ENCODE results near the gene EPHB2. TPM values are rescaled to one million over a fixed set of nuclear protein-coding genes. Genes with fewer than 3 reads are reported as not detected.
A peak's percentile ranks its signal among the peaks of the same experiment; 100 is the strongest.

Gene EPHB2
- total RNA-seq, 2 experiments from 2014 or later, result 0.07 to 0.17 TPM

DNA sequence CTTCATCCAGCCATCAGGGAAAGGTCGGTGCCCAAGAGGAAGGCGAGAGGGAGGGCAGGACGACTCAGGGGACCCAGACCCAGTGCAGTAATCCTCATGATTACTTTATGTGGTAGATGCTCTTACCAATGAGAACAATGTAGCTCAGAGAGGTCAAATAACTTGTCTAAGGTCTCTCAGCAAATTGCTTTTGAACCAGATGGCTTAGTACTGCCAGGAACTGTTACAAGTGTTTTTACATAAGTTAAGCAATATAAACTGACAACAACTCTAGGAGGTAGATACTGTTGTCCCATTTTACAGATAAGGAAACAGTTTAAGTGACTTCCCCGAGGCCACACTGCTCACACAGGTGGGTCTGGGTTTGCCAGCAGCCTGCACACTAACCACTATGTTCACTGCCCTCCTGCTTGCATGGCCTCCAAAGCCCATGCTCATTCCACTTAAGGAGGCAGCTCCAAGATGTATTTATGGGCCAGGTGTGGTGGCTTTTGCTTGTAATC, 150.3 kb downstream of the EPHB2 start:
- Mint-ChIP-seq H3K4me3 (no peak overlapping the region), H3K9me3 (no peaks in the 10 kb centered on the region), H3K36me3 (no peaks in the 10 kb centered on the region), H3K27me3 (peaks cover 3% of the 10 kb centered on the region), H3K4me1 (ENCODE audit: low read depth) (no peaks in the 10 kb centered on the region), H3K27ac (no peak overlapping the region)
- no peak for DNase-seq
- CTCF ChIA-PET, result interaction anchor here (0.6 to 1.9 kb wide), 4 partner anchors 7 to 156 kb away, joined by 3 to 15 read pairs (median 4); no protein-coding TSS in a partner anchor
- intact Hi-C loops (cut with micrococcal nuclease), result no loop called here
- POLR2A ChIA-PET, result interaction anchor here (0.6 kb wide), 1 partner anchor 668 kb away, joined by 3 read pairs; no protein-coding TSS in a partner anchor

DNA sequence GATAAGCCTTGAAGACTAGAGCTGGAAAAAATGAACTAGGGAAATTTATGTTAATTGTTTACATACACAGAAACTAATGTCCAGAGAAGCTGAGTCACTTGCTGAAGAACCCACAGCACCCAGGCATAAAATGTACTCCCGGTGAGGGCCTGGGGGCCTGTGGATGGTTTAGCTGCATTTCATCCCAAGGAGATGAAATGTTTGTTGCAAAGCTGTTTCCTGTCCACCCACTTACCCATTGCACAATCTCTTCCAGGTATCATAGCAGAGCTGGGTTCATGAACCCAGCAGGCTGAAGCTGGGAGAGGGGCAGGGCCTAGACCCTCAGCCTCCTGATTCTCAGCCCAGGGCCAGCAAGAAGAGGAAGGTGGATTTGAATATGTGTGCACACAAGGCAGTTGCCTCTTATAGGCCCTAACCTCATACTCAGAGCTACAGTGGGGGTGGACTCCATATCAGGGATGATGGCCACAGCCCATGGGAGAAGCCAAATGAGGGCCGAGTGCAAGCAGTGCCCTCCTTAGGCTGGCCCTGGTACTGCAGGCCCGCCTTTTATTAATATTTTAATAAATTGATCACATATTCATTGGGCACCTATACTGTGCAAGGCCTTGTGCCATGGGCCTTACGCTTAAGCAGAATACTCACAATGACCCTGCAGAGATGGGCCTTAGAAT, 151.3 kb downstream of the EPHB2 start:
- DNase-seq, result peak; percentile 18
- Mint-ChIP-seq H3K9me3 (no peaks in the 10 kb centered on the region), H3K27ac (no peak overlapping the region), H3K4me1 (ENCODE audit: low read depth) (no peaks in the 10 kb centered on the region), H3K4me3 (no peak overlapping the region), H3K27me3 (peaks cover 7% of the 10 kb centered on the region), H3K36me3 (no peaks in the 10 kb centered on the region)
- ChIA-PET CTCF (interaction anchor here (0.6 to 1.9 kb wide), 6 partner anchors 8 to 159 kb away, joined by 3 to 15 read pairs (median 4); no protein-coding TSS in a partner anchor), POLR2A (no interaction called here)
- intact Hi-C loops (cut with micrococcal nuclease), result loop anchor here (1.0 kb wide), 1 partner anchor 158 kb away; no protein-coding TSS in a partner anchor

- Mint-ChIP-seq H3K36me3 (no peaks in the 10 kb centered on the region), H3K27me3 (peaks cover 9% of the 10 kb centered on the region), H3K9me3 (no peaks in the 10 kb centered on the region), H3K27ac (no peak overlapping the region), H3K4me3 (no peak overlapping the region), H3K4me1 (ENCODE audit: low read depth) (no peaks in the 10 kb centered on the region)
- intact Hi-C loops (cut with micrococcal nuclease), result loop anchor here (1.0 kb wide), 1 partner anchor 158 kb away; no protein-coding TSS in a partner anchor
- no peak for DNase-seq
- POLR2A ChIA-PET, result no interaction called here
- CTCF ChIA-PET, result interaction anchor here (1.0 to 1.9 kb wide), 3 partner anchors 11 to 160 kb away, joined by 3 to 5 read pairs (median 5); no protein-coding TSS in a partner anchor
Measured at GRCh38 chr1:22862752-22863151, 152.1 kb downstream of the EPHB2 start.

DNA sequence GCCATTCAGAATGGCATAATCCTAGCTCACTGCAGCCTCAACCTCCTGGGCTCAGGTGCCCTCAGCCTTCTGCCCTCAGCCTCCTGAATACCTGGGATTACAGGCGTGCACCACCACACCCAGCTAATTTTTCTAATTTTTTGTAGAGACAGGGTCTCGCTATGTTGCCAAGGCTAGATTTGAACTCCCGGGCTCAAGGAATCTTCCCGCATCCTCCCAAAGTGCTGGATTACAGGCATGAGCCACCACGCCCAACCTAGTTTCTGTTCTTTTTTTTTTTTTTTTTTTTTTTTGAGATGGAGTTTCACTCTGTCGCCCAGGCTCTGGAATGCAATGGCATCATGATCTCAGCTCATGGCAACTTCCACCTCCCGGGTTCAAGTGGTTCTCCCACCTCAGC, 153.1 kb downstream of the EPHB2 start:
- no peaks in the 10 kb centered on the region for H3K4me1 Mint-ChIP-seq (ENCODE audit: low read depth)
- POLR2A ChIA-PET, result no interaction called here
- no peaks in the 10 kb centered on the region for H3K9me3 Mint-ChIP-seq
- no peak overlapping the region for H3K27ac Mint-ChIP-seq
- peaks cover 12% of the 10 kb centered on the region for H3K27me3 Mint-ChIP-seq
- no peak for DNase-seq
- CTCF ChIA-PET, result no interaction called here
- intact Hi-C loops (cut with micrococcal nuclease), result no loop called here
- H3K36me3 Mint-ChIP-seq, result no peaks in the 10 kb centered on the region
- no peak overlapping the region for H3K4me3 Mint-ChIP-seq

DNA sequence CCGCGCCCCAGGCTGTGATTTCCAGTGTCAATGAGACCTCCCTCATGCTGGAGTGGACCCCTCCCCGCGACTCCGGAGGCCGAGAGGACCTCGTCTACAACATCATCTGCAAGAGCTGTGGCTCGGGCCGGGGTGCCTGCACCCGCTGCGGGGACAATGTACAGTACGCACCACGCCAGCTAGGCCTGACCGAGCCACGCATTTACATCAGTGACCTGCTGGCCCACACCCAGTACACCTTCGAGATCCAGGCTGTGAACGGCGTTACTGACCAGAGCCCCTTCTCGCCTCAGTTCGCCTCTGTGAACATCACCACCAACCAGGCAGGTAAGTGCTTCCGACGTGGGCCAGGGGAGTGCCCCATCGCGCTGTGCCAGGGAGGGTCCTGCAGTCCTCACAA, 154.2 kb downstream of the EPHB2 start:
- Mint-ChIP-seq H3K4me1 (ENCODE audit: low read depth) (no peaks in the 10 kb centered on the region), H3K36me3 (no peaks in the 10 kb centered on the region), H3K9me3 (no peaks in the 10 kb centered on the region), H3K27me3 (peaks cover 12% of the 10 kb centered on the region), H3K4me3 (no peak overlapping the region), H3K27ac (no peak overlapping the region)
- no peak for DNase-seq
- ChIA-PET CTCF (interaction anchor here (0.8 kb wide), 1 partner anchor 160 kb away, joined by 3 read pairs; no protein-coding TSS in a partner anchor), POLR2A (no interaction called here)
- intact Hi-C loops (cut with micrococcal nuclease), result no loop called here

DNA sequence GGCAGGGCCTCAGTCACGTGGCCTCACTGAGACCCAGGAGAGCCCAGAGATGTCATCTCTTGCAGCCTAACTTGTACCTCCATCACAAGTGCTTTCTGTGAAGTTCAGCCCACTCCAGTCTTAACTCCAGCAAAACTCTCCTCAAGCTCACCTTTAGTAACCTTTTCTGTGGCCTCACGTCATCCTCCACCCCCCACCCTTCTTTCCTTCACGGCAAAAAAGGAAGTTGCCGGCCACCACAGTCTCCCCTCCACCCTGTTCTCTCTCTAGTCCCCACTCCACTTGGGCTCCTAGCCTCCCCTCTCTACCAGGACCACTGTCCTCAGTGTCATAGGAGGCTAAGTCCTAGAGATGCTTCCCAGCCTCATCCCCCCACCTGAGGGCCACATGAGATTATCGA, 155.1 kb downstream of the EPHB2 start:
- intact Hi-C loops (cut with micrococcal nuclease), result no loop called here
- no peaks in the 10 kb centered on the region for H3K4me1 Mint-ChIP-seq (ENCODE audit: low read depth)
- H3K36me3 Mint-ChIP-seq, result no peaks in the 10 kb centered on the region
- no peak overlapping the region for H3K4me3 Mint-ChIP-seq
- DNase-seq, result no peak
- CTCF ChIA-PET, result no interaction called here
- H3K9me3 Mint-ChIP-seq, result no peaks in the 10 kb centered on the region
- no peak overlapping the region for H3K27ac Mint-ChIP-seq
- POLR2A ChIA-PET, result no interaction called here
- peaks cover 12% of the 10 kb centered on the region for H3K27me3 Mint-ChIP-seq

DNA sequence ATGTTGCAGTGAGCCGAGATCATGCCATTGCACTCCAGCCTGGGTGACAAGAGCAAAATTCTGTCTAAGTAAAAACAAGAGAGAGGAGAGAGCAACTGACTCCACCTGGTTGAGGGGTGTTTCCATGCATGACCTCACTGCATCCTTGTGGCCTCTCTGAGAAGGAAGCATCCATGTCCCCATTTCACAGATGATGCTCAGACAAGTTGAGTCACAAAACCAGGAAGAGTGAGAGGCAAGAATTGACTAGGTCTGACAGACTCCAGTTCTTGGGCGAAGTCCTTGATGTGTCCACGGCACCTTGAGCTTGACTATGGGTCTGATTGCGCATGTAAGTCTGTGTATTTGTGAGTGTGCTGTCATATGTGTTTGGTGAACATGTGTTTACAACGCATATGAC, 156.2 kb downstream of the EPHB2 start:
- Mint-ChIP-seq H3K4me1 (ENCODE audit: low read depth) (no peaks in the 10 kb centered on the region), H3K27me3 (peaks cover 12% of the 10 kb centered on the region), H3K9me3 (no peaks in the 10 kb centered on the region), H3K4me3 (no peak overlapping the region), H3K27ac (no peak overlapping the region), H3K36me3 (no peaks in the 10 kb centered on the region)
- CTCF ChIA-PET, result no interaction called here
- POLR2A ChIA-PET, result no interaction called here
- intact Hi-C loops (cut with micrococcal nuclease), result no loop called here
- no peak for DNase-seq

- CTCF ChIA-PET, result no interaction called here
- intact Hi-C loops (cut with micrococcal nuclease), result no loop called here
Measured at GRCh38 chr1:22868331-22868730, 157.7 kb downstream of the EPHB2 start.

GRCh38 chr1:22869325-22869724, 158.7 kb downstream of the EPHB2 start:
- intact Hi-C loops (cut with micrococcal nuclease), result no loop called here
- CTCF ChIA-PET, result no interaction called here
- H3K27ac Mint-ChIP-seq, result no peak overlapping the region
- no peaks in the 10 kb centered on the region for H3K36me3 Mint-ChIP-seq
- no peaks in the 10 kb centered on the region for H3K9me3 Mint-ChIP-seq
- POLR2A ChIA-PET, result no interaction called here
- no peaks in the 10 kb centered on the region for H3K4me1 Mint-ChIP-seq (ENCODE audit: low read depth)
- no peak for DNase-seq
- peaks cover 12% of the 10 kb centered on the region for H3K27me3 Mint-ChIP-seq
- no peak overlapping the region for H3K4me3 Mint-ChIP-seq

More at GRCh38 chr1:22868331-22868730, 157.7 kb downstream of the EPHB2 start:
- H3K27ac Mint-ChIP-seq, result no peak overlapping the region
- POLR2A ChIA-PET, result no interaction called here
- H3K4me1 Mint-ChIP-seq (ENCODE audit: low read depth), result no peaks in the 10 kb centered on the region
- no peak overlapping the region for H3K4me3 Mint-ChIP-seq
- H3K9me3 Mint-ChIP-seq, result no peaks in the 10 kb centered on the region
- no peaks in the 10 kb centered on the region for H3K36me3 Mint-ChIP-seq
- DNase-seq, result no peak
- peaks cover 12% of the 10 kb centered on the region for H3K27me3 Mint-ChIP-seq

DNA sequence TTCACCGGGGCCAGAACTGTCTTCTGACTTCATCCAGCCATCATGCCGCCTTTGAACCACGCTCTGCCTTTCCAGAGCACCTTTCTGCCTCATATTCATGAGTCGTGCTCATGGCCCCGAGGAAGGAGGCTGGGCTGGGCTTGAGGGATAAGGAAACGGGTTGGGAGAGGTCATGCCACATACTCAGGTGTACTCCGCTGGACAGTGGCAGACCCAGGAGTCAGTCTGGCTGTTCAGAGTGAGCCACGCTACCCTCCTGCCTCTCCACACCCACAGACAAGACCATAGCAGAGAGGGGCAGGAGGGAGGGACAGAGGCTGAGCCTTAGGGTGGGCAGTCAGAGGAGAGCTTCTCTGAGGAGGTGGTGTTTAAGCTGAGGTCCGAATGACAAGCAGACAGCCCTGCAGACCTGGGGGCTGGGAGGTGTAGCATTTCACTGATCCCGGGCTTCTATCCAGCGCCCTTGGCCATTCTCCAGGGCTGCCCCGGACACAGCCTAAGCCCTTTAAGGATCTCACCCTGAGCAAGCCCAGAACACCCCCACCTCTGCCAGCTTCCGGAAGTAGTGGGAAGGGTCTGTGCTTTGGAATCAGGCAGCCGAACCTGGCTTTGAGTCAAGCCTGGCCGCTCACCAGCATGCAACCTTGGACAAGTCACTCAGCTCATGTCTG, 159.7 kb downstream of the EPHB2 start:
- H3K4me3 Mint-ChIP-seq, result no peak overlapping the region
- no peaks in the 10 kb centered on the region for H3K36me3 Mint-ChIP-seq
- H3K27ac Mint-ChIP-seq, result no peak overlapping the region
- CTCF ChIA-PET, result no interaction called here
- H3K9me3 Mint-ChIP-seq, result no peaks in the 10 kb centered on the region
- H3K27me3 Mint-ChIP-seq, result peaks cover 12% of the 10 kb centered on the region
- POLR2A ChIA-PET, result no interaction called here
- no peak for DNase-seq
- intact Hi-C loops (cut with micrococcal nuclease), result no loop called here
- no peaks in the 10 kb centered on the region for H3K4me1 Mint-ChIP-seq (ENCODE audit: low read depth)

GRCh38 chr1:22872981-22873664, 162.5 kb downstream of the EPHB2 start:
- CTCF ChIA-PET, result no interaction called here
- H3K36me3 Mint-ChIP-seq, result no peaks in the 10 kb centered on the region
- DNase-seq, result no peak
- no peaks in the 10 kb centered on the region for H3K4me1 Mint-ChIP-seq (ENCODE audit: low read depth)
- intact Hi-C loops (cut with micrococcal nuclease), result no loop called here
- POLR2A ChIA-PET, result no interaction called here
- H3K9me3 Mint-ChIP-seq, result no peaks in the 10 kb centered on the region
- no peaks in the 10 kb centered on the region for H3K27me3 Mint-ChIP-seq
- H3K27ac Mint-ChIP-seq, result no peak overlapping the region
- no peak overlapping the region for H3K4me3 Mint-ChIP-seq

- ChIA-PET CTCF (no interaction called here), POLR2A (no interaction called here)
- Mint-ChIP-seq H3K9me3 (no peaks in the 10 kb centered on the region), H3K27ac (no peak overlapping the region), H3K36me3 (no peaks in the 10 kb centered on the region), H3K4me3 (no peak overlapping the region), H3K27me3 (no peaks in the 10 kb centered on the region), H3K4me1 (ENCODE audit: low read depth) (no peaks in the 10 kb centered on the region)
- intact Hi-C loops (cut with micrococcal nuclease), result no loop called here
- no peak for DNase-seq
Measured at GRCh38 chr1:22874785-22875184, 164.1 kb downstream of the EPHB2 start.
